ENCODE results near the gene MX2. TPM values are rescaled to one million over a fixed set of nuclear protein-coding genes. Genes with fewer than 3 reads are reported as not detected.

Gene MX2
- polyA plus RNA-seq, 1 experiment: 5.1 TPM

GRCh38 chr21:41362605-41363369 is 960 bp downstream of the MX2 start:
- Histone ChIP-seq H3K36me3 (ENCODE audit: control insufficient read depth, insufficient read depth, low read length) (no peaks in the 10 kb centered on the region), H3K4me3 (ENCODE audit: low read depth, low read length) (peak overlapping the region; percentile 37), H3K27me3 (ENCODE audit: control insufficient read depth, insufficient read depth, low read length) (peaks cover 3% of the 10 kb centered on the region)
- ChIA-PET POLR2A (no interaction called here), CTCF (interaction anchor here (0.9 to 1.8 kb wide), 2 partner anchors 10 to 60 kb away, joined by 3 to 5 read pairs; no protein-coding TSS in a partner anchor)
- DNase-seq (ENCODE audit: low read depth): no peak
- TF ChIP-seq, protein P1, sequence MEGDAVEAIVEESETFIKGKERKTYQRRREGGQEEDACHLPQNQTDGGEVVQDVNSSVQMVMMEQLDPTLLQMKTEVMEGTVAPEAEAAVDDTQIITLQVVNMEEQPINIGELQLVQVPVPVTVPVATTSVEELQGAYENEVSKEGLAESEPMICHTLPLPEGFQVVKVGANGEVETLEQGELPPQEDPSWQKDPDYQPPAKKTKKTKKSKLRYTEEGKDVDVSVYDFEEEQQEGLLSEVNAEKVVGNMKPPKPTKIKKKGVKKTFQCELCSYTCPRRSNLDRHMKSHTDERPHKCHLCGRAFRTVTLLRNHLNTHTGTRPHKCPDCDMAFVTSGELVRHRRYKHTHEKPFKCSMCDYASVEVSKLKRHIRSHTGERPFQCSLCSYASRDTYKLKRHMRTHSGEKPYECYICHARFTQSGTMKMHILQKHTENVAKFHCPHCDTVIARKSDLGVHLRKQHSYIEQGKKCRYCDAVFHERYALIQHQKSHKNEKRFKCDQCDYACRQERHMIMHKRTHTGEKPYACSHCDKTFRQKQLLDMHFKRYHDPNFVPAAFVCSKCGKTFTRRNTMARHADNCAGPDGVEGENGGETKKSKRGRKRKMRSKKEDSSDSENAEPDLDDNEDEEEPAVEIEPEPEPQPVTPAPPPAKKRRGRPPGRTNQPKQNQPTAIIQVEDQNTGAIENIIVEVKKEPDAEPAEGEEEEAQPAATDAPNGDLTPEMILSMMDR (IDR thresholded peaks at IDR 0.05; ENCODE audit: insufficient read depth, low read depth, low read length): no peak

- no peaks in the 10 kb centered on the region for H3K36me3 ChIP-seq (ENCODE audit: control insufficient read depth, insufficient read depth, low read length)
- no peaks in the 10 kb centered on the region for H3K27me3 ChIP-seq (ENCODE audit: control insufficient read depth, insufficient read depth, low read length)
- ChIA-PET POLR2A (no interaction called here), CTCF (interaction anchor here (0.9 to 1.8 kb wide), 2 partner anchors 9 to 59 kb away, joined by 3 to 5 read pairs; no protein-coding TSS in a partner anchor)
- DNase-seq (ENCODE audit: low read depth): no peak
- H3K4me3 ChIP-seq (ENCODE audit: low read depth, low read length): no peak overlapping the region
- TF ChIP-seq, protein P1 (IDR thresholded peaks at IDR 0.05; ENCODE audit: insufficient read depth, low read depth, low read length): no peak
These were observed 1.8 kb downstream of the MX2 start for GRCh38 chr21:41363370-41364270.

- no peaks in the 10 kb centered on the region; the same call in 1 of the 2 replicates for H3K27me3 ChIP-seq (ENCODE audit: control insufficient read depth, insufficient read depth, low read length)
- CTCF ChIA-PET: no interaction called here
- POLR2A ChIA-PET: no interaction called here
- TF ChIP-seq, protein P1 (IDR thresholded peaks at IDR 0.05; ENCODE audit: insufficient read depth, low read depth, low read length): no peak
- no peaks in the 10 kb centered on the region for H3K36me3 ChIP-seq (ENCODE audit: control insufficient read depth, insufficient read depth, low read length)
- H3K4me3 ChIP-seq (ENCODE audit: low read depth, low read length): no peak overlapping the region
- no peak for DNase-seq (ENCODE audit: low read depth)
These were observed 2.5 kb downstream of the MX2 start for GRCh38 chr21:41364308-41364707.

DNA sequence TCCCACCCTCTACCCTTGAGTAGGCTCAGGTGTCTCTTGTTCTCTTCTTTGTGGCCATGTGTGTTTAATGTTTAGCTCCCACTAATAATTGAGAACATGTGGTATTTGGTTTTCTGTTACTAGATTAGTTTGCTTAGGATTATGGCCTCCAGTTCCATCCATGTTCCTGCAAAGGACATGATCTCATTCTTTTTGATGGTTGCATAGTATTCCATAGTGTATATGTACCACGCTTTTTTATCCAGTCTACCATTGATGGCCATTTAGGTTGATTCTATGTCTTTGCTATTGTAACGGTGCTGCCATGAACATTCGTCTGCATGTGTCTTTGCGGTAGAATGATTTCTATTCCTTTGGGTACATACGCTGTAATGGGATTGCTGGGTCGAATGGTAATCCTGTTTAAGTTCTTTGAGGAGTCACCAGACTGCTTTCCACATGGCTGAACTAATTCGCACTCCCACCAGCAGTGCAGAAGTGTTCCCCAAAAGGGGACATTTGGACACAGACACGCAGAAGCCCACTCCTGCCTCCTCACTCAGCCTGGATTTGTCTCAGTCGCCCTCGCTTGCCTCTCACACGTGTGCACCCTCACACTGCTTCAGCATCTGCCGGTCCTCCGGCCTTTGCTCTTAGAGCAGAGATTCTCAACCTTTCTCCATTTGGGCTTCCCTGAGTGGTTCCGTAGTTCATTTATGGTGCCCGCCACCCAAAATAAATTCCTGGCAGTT is 3.7 kb downstream of the MX2 start:
- DNase-seq (ENCODE audit: low read depth): no peak
- ChIA-PET POLR2A (no interaction called here), CTCF (interaction anchor here (1.3 kb wide), 1 partner anchor 11 kb away, joined by 5 read pairs; no protein-coding TSS in a partner anchor)
- Histone ChIP-seq H3K36me3 (ENCODE audit: control insufficient read depth, insufficient read depth, low read length) (no peaks in the 10 kb centered on the region), H3K27me3 (ENCODE audit: control insufficient read depth, insufficient read depth, low read length) (no peaks in the 10 kb centered on the region; the same call in 1 of the 2 replicates), H3K4me3 (ENCODE audit: low read depth, low read length) (no peak overlapping the region)
- TF ChIP-seq, protein P1 (IDR thresholded peaks at IDR 0.05; ENCODE audit: insufficient read depth, low read depth, low read length): no peak

All from BJ (cell line).